SK-N-DZ (cell line): ENCODE results near the gene NAGS.
"Not testable (repeated sequence)": the region's sequence is repeated elsewhere in the genome, so short reads cannot be mapped to it uniquely, and the experiment has no call there.

Experiments used
- DNase-seq: peaks from one replicate; pipeline ENCODE4 v3.0.0-alpha.2; 2015; ENCODE audit warnings: low spot score
- small RNA-seq, 2 experiments: library from RNA; depleted of rRNA; stranded (forward); fragments of <200 nt; gene quantifications; one replicate each; pipeline ENCODE3, GENCODE V24; 2014

Gene NAGS

GRCh38 chr17:44039829-44040635 lies 35.6 kb downstream of the NAGS start:
- DNase-seq = no peak

- DNase-seq = no peak
Measured at GRCh38 chr17:44043272-44043696, 38.9 kb downstream of the NAGS start.

- no peak for DNase-seq
Measured at GRCh38 chr17:44044071-44044470, 39.6 kb downstream of the NAGS start.

GRCh38 chr17:44045486-44045885 lies 41.1 kb downstream of the NAGS start:
- DNase-seq = no peak

- not testable (repeated sequence) for DNase-seq
Measured at GRCh38 chr17:44046893-44047292, 42.5 kb downstream of the NAGS start.

GRCh38 chr17:44049294-44050060 lies 45.1 kb downstream of the NAGS start:
- DNase-seq = no peak

- no peak for DNase-seq
Measured at GRCh38 chr17:44053125-44053872, 48.9 kb downstream of the NAGS start.

Small RNAs within 50 kb of the gene (small RNA-seq; reads per million reads assigned to genes)
- gene RF00012 = 0.10 to 0.84 reads per million in 2 experiments
